H9 (cell line): ENCODE results near the gene MSI2. TPM values are rescaled to one million over a fixed set of nuclear protein-coding genes. Genes with fewer than 3 reads are reported as not detected.

Experiments
- DNase-seq: peaks from one replicate; pipeline ENCODE4 v3.0.0-alpha.2; 2017
- H2AFZ ChIP-seq: one replicate; pipeline ENCODE4 v1.6.1; 2013; ENCODE audit warnings: mild to moderate bottlenecking, low read length, control low read depth, moderate library complexity
- H2AK5ac ChIP-seq: 2 replicates; pipeline ENCODE4 v1.6.1; 2013; ENCODE audit warnings: low read length, control low read depth, mixed read lengths; ENCODE audit not compliant: insufficient read length
- H2BK120ac ChIP-seq: one replicate; pipeline ENCODE4 v1.6.1; 2013; ENCODE audit warnings: low read depth, mild to moderate bottlenecking, low read length, control low read depth, inconsistent platforms; ENCODE audit not compliant: poor library complexity, severe bottlenecking
- H2BK12ac ChIP-seq: 2 replicates; pipeline ENCODE4 v1.6.1; 2013; ENCODE audit warnings: low read length, control low read depth, mixed read lengths, low read depth; ENCODE audit not compliant: insufficient read length
- H2BK15ac ChIP-seq: 2 replicates; pipeline ENCODE4 v1.6.1; 2013; ENCODE audit warnings: low read depth, low read length, control low read depth
- H2BK20ac ChIP-seq: one replicate; pipeline ENCODE4 v1.6.1; 2013; ENCODE audit warnings: low read depth, mild to moderate bottlenecking, low read length, control low read depth, inconsistent platforms; ENCODE audit not compliant: poor library complexity, severe bottlenecking
- H2BK5ac ChIP-seq: 2 replicates; pipeline ENCODE4 v1.6.1; 2013; ENCODE audit warnings: low read length, control low read depth, mixed read lengths; ENCODE audit not compliant: insufficient read length
- H3K14ac ChIP-seq: 2 replicates; pipeline ENCODE4 v1.6.1; 2013; ENCODE audit warnings: low read length, control low read depth; ENCODE audit not compliant: insufficient read depth
- H3K18ac ChIP-seq: 2 replicates; pipeline ENCODE4 v1.6.1; 2013; ENCODE audit warnings: low read depth, mild to moderate bottlenecking, mixed read lengths, low read length, control low read depth; ENCODE audit not compliant: insufficient read length
- H3K23ac ChIP-seq: 2 replicates; pipeline ENCODE4 v1.6.1; 2013; ENCODE audit warnings: low read length, control low read depth, mixed read lengths, low read depth; ENCODE audit not compliant: insufficient read length
- H3K23me2 ChIP-seq: 2 replicates; pipeline ENCODE4 v1.6.1; 2013; ENCODE audit warnings: low read depth, mild to moderate bottlenecking, mixed read lengths, low read length, control low read depth; ENCODE audit not compliant: insufficient read length, poor library complexity, severe bottlenecking
- H3K27ac ChIP-seq: 2 replicates; pipeline ENCODE4 v1.5.1; 2013; ENCODE audit warnings: low read length, control low read depth, mixed read lengths, low read depth; ENCODE audit not compliant: insufficient read length
- H3K27me3 ChIP-seq: 2 replicates; pipeline ENCODE4 v1.6.1; 2013; ENCODE audit warnings: low read length, control low read depth, inconsistent platforms; ENCODE audit not compliant: insufficient read depth
- H3K4ac ChIP-seq: 2 replicates; pipeline ENCODE4 v1.6.1; 2013; ENCODE audit warnings: low read depth, mild to moderate bottlenecking, control low read depth, inconsistent platforms, low read length, moderate library complexity
- H3K4me1 ChIP-seq: 2 replicates; pipeline ENCODE4 v1.6.1; 2013; ENCODE audit warnings: low read length, control low read depth, inconsistent platforms; ENCODE audit not compliant: insufficient read depth
- H3K4me2 ChIP-seq: 2 replicates; pipeline ENCODE4 v1.6.1; 2013; ENCODE audit warnings: low read length, control low read depth, mixed read lengths; ENCODE audit not compliant: insufficient read length, insufficient read depth
- H3K56ac ChIP-seq: 2 replicates; pipeline ENCODE4 v1.6.1; 2013; ENCODE audit warnings: low read depth, mild to moderate bottlenecking, mixed read lengths, low read length, control low read depth; ENCODE audit not compliant: insufficient read length
- H3K79me1 ChIP-seq: 2 replicates; pipeline ENCODE4 v1.6.1; 2013; ENCODE audit warnings: low read depth, mild to moderate bottlenecking, moderate library complexity, low read length, control low read depth, inconsistent platforms; ENCODE audit not compliant: insufficient read depth, poor library complexity, severe bottlenecking
- H3K79me2 ChIP-seq: 2 replicates; pipeline ENCODE4 v1.6.1; 2013; ENCODE audit warnings: low read length, control low read depth, inconsistent platforms; ENCODE audit not compliant: insufficient read depth
- H3K9ac ChIP-seq: 2 replicates; pipeline ENCODE4 v1.6.1; 2013; ENCODE audit warnings: low read length, control low read depth, mixed read lengths; ENCODE audit not compliant: insufficient read length; ENCODE audit errors: extremely low read depth
- H3K9me3 ChIP-seq: one replicate; pipeline ENCODE4 v1.6.1; 2013; ENCODE audit warnings: low read depth, low read length, inconsistent platforms; ENCODE audit not compliant: control insufficient read depth
- H3T11ph ChIP-seq: one replicate; pipeline ENCODE4 v1.6.1; 2013; ENCODE audit warnings: mild to moderate bottlenecking, low read length, control low read depth, inconsistent platforms
- H4K20me1 ChIP-seq: one replicate; pipeline ENCODE4 v1.6.1; 2013; ENCODE audit not compliant: control insufficient read depth, insufficient read length, insufficient read depth
- H4K5ac ChIP-seq: 2 replicates; pipeline ENCODE4 v1.6.1; 2013; ENCODE audit warnings: low read depth, mild to moderate bottlenecking, mixed read lengths, low read length, control low read depth; ENCODE audit not compliant: insufficient read length
- H4K8ac ChIP-seq: replicated peaks from 2 replicates; pipeline ENCODE4 v1.6.1; 2013; ENCODE audit warnings: low read length, control low read depth, mixed read lengths, low read depth; ENCODE audit not compliant: insufficient read length
- H4K91ac ChIP-seq: 2 replicates; pipeline ENCODE4 v1.6.1; 2013; ENCODE audit warnings: low read depth, mild to moderate bottlenecking, moderate library complexity, mixed read lengths, low read length, control low read depth; ENCODE audit not compliant: insufficient read length
- H3K27ac Mint-ChIP-seq, 3 experiments: 2 replicates in 2 of 3; 3 replicates in 1 of 3; pipeline ENCODE4 v1.8.0; 2020 to 2021; ENCODE audit warnings: mixed read lengths in 3 of 3, mild to moderate bottlenecking in 1 of 3, moderate library complexity in 1 of 3
- H3K27me3 Mint-ChIP-seq: 2 replicates; pipeline ENCODE4 v1.8.0; 2021; ENCODE audit warnings: low read depth, mild to moderate bottlenecking, moderate library complexity, mixed read lengths
- H3K36me3 Mint-ChIP-seq, 3 experiments: 2 replicates in 2 of 3; 3 replicates in 1 of 3; pipeline ENCODE4 v1.8.0; 2020 to 2021; ENCODE audit warnings: low read depth in 3 of 3, mixed read lengths in 3 of 3; ENCODE audit not compliant: insufficient read depth in 1 of 3
- H3K4me1 Mint-ChIP-seq, 2 experiments: 2 replicates each; pipeline ENCODE4 v1.8.0; 2020; ENCODE audit warnings: mixed read lengths in 2 of 2
- H3K4me3 Mint-ChIP-seq, 2 experiments: 2 replicates in 1 of 2; 3 replicates in 1 of 2; pipeline ENCODE4 v1.8.0; 2020 to 2021; ENCODE audit warnings: mild to moderate bottlenecking in 2 of 2, mixed read lengths in 2 of 2, moderate library complexity in 1 of 2
- H3K9me3 Mint-ChIP-seq, 2 experiments: 2 replicates in 1 of 2; 3 replicates in 1 of 2; pipeline ENCODE4 v1.8.0; 2020; ENCODE audit warnings: mild to moderate bottlenecking in 2 of 2, mixed read lengths in 2 of 2, moderate library complexity in 1 of 2
- WGBS: extraction: QIAGEN DNeasy Blood & Tissue Kit; methylation state at CpG from one replicate; pipeline ENCODE4 v1.1.7; 2013; ENCODE audit warnings: missing lambda C conversion rate, low lambda C conversion rate, mixed read lengths; ENCODE audit not compliant: insufficient read length; ENCODE audit errors: extremely low coverage; 5-methylcytosine and 5-hydroxymethylcytosine counted together
- total RNA-seq: library from RNA; stranded (reverse); gene quantifications from 2 replicates; pipeline ENCODE4 v1.2.1, GENCODE V29; 2021
- TF ChIP-seq, protein P1 (sequence below): fragments of 200-600 bp; sonication (generic); conservative IDR thresholded peaks from 3 replicates; pipeline ENCODE4 v1.8.0; 2021; ENCODE audit warnings: antibody characterized with exemption, mild to moderate bottlenecking

The MSI2 gene
- total RNA-seq, 1 experiment from 2014 or later, result 98.5 TPM

DNA sequence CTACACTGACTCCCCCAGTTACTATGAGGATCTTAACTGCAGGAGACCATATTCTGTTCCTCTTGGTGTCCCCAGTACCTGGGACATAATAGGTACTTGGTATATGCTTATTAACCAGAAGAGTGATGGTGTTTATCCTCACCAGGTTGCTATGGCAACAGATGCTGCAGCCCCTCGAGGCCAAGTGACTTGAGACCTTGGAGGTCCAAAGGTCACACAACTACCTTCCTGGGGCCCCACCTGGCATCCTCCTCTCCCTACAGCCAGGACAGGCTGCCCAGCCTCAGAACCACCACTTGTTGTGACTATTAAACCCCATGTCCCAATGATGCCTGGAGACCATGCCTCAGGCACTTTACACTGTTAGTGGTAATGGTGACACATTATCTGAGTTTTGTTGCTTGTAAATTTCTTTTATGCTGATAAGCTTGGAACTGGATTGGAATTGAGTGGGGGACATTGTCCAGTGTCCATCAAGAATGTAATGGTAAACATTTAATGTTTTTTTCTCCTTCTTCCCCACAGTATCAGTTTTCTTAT lies 299.4 kb downstream of the MSI2 start:
- Histone ChIP-seq H4K91ac (no peak overlapping the region), H2AFZ (no peak overlapping the region), H3K56ac (no peak overlapping the region), H3K27me3 (no peaks in the 10 kb centered on the region), H3K79me1 (no peaks in the 10 kb centered on the region), H3K4me2 (no peak overlapping the region), H3K14ac (no peak overlapping the region), H3K79me2 (no peaks in the 10 kb centered on the region), H4K8ac (no peak overlapping the region), H3K23me2 (no peaks in the 10 kb centered on the region), H3K9me3 (no peaks in the 10 kb centered on the region), H3K27ac (no peak overlapping the region), H3K18ac (no peak overlapping the region), H3K23ac (no peak overlapping the region), H3K9ac (no peak overlapping the region), H2BK5ac (no peak overlapping the region), H3K4ac (no peak overlapping the region), H3K4me1 (peaks cover 13% of the 10 kb centered on the region; the same call in 1 of the 2 replicates), H2BK120ac (no peak overlapping the region), H4K5ac (no peak overlapping the region), H2BK20ac (no peak overlapping the region), H2BK15ac (no peak overlapping the region; the same call in 1 of the 2 replicates), H2BK12ac (no peak overlapping the region), H4K20me1 (no peaks in the 10 kb centered on the region), H2AK5ac (no peak overlapping the region), H3T11ph (no peak overlapping the region)
- H3K4me1 Mint-ChIP-seq, result peaks cover 48 to 66% of the 10 kb centered on the region in 2 experiments
- H3K9me3 Mint-ChIP-seq, result no peaks in the 10 kb centered on the region
- TF ChIP-seq, protein P1, sequence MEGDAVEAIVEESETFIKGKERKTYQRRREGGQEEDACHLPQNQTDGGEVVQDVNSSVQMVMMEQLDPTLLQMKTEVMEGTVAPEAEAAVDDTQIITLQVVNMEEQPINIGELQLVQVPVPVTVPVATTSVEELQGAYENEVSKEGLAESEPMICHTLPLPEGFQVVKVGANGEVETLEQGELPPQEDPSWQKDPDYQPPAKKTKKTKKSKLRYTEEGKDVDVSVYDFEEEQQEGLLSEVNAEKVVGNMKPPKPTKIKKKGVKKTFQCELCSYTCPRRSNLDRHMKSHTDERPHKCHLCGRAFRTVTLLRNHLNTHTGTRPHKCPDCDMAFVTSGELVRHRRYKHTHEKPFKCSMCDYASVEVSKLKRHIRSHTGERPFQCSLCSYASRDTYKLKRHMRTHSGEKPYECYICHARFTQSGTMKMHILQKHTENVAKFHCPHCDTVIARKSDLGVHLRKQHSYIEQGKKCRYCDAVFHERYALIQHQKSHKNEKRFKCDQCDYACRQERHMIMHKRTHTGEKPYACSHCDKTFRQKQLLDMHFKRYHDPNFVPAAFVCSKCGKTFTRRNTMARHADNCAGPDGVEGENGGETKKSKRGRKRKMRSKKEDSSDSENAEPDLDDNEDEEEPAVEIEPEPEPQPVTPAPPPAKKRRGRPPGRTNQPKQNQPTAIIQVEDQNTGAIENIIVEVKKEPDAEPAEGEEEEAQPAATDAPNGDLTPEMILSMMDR, result no peak
- WGBS, result no CpG with 5 or more reads among the region's 1 CpG
- no peaks in the 10 kb centered on the region; a peak in 1 of 7 replicates for H3K36me3 Mint-ChIP-seq
- H3K27me3 Mint-ChIP-seq, result no peaks in the 10 kb centered on the region
- H3K27ac Mint-ChIP-seq, result peak overlapping the region in 2 of 3 experiments; percentile 49 to 90; a peak in 2 of 7 replicates
- H3K4me3 Mint-ChIP-seq, result no peak overlapping the region
- DNase-seq, result no peak
